Measurements from ENCODE around the gene USP47.

DNA sequence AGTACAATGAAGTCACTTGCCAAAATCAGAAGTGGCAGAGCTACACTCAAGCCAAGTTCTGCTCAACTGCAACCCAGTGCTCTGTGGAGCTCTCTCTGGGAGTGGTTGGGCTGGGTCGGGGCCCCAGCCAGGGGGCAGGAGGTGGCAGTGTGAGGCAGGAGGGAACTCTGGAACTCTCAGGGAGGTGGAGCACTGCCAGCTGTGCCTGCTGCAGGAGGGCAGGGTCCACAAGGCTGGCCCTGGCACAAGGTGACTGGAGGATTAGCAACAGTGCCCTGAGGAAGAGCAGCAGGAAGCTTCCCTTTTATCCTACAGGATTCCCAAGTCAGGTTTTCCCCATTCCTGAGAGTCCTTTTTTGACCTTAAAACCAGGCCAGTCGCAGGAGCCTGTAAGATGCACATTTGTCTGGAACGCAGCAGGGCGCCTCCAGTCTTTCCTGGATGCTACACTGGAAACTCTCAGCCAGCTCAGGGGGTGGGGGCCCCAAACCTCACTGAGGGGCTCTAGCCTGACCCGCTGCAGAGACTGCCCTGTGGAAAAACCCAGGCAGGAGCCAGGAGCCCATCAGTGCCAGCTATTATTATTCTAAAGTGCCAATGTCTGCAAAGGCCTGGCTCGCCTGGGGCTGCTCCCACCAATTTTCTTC is 134.8 kb downstream of the USP47 start:
- TF ChIP-seq EZH2phosphoT487 (IDR thresholded peaks at IDR 0.05; ENCODE audit: insufficient read depth, low read depth): no peak
- no peak for TF ChIP-seq EZH2 (IDR thresholded peaks at IDR 0.05; ENCODE audit: insufficient read depth, poor library complexity, severe bottlenecking)

Data from GM23248 (cell line).